ENCODE measurements around the gene UBQLN2.
"Not testable (repeated sequence)": the region's sequence is repeated elsewhere in the genome, so short reads cannot be mapped to it uniquely, and the experiment has no call there.

Gene UBQLN2

GRCh38 chrX:56563231-56564161 is at the start of gene UBQLN2:
UBQLN2 (plus strand) TSS chrX:56563627; CDS start chrX:56563874, 247 bp downstream.
- peak; percentile 61 for DNase-seq

- DNase-seq: no peak
Measured at GRCh38 chrX:56519642-56520041, 43.8 kb upstream of the UBQLN2 start.

- DNase-seq: not testable (repeated sequence)
Measured at GRCh38 chrX:56529482-56530007, 33.9 kb upstream of the UBQLN2 start.

DNA sequence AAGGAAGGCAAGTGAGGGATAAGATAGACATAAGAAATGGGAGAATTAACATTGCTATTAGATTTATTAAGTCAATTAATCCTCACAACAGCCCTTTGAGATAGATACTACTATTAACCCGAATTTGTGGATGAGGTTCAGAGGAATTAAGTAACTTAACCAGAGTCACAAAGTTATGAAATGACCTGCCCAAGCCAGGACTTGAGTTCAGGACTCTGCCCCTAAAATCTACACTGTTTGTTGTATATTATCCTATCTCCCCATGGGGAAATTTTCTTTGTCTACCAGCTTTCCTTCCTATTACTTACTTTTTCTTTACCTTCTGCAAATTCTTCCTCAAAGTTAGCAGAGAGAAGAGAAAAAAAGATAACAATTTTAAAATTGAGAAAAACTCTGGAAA is 33.4 kb upstream of the UBQLN2 start:
- no peak for DNase-seq

DNA sequence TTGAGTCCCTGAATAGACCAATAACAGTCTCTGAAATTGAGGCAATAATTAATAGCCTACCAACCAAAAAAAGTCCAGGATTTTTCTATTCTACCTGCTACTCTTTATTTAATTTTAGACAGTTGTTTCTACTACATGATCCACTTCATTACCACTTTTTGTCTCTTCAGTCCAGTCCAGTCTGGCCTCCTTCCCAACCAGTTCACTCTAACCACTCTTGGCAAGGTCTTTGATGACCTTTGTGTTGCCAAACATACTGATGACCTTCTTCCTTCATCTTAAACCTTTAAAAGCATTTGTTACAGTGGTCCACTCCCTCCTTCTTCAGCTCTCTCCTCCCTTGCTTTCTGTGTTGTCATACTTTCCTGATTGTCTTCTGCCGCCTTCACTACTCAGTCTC is 12.8 kb upstream of the UBQLN2 start:
- no peak for DNase-seq

DNA sequence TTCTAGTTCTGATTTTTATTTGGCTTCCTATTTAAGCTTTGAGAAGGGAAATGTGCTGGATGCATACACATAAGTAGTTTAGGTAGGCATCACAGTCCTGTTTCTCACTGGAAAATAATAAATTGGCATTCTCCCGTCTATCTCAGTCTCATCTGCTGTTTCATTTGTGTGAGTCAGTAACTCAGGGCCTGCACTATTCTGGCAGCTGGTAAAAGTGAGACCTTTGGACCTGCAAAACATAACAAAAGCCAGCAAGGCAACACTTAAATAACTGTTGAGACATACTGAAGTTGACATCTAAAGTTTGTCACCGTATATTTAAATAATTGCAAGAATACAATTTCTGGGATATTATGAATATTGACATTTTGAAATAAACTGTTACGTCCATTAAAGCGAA is 8.6 kb upstream of the UBQLN2 start:
- no peak for DNase-seq

DNA sequence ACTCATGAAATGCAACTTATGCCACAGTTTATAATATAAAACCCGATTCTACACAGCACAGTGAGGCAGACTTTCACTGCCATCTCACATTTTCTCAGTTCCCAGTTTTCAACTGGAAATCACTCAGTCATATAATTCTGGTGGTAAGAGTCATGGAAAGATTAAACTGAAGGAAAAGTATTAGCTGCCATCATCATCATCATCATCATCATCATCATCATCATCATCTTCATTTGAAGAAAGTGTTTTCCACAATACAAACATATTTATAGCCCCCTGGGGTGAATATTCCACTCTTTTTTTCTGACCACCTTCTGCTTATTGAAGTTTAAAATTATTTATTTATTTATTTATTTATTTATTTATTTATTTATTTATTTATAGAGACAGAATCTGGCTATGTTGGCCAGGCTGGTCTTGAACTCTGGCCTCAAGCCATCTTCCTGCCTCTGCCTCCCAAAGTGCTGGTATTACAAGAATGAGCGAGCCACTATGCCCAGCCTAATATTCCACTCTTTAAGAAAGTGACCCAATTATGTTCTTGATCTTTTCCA is 6.0 kb upstream of the UBQLN2 start:
- no peak for DNase-seq

DNA sequence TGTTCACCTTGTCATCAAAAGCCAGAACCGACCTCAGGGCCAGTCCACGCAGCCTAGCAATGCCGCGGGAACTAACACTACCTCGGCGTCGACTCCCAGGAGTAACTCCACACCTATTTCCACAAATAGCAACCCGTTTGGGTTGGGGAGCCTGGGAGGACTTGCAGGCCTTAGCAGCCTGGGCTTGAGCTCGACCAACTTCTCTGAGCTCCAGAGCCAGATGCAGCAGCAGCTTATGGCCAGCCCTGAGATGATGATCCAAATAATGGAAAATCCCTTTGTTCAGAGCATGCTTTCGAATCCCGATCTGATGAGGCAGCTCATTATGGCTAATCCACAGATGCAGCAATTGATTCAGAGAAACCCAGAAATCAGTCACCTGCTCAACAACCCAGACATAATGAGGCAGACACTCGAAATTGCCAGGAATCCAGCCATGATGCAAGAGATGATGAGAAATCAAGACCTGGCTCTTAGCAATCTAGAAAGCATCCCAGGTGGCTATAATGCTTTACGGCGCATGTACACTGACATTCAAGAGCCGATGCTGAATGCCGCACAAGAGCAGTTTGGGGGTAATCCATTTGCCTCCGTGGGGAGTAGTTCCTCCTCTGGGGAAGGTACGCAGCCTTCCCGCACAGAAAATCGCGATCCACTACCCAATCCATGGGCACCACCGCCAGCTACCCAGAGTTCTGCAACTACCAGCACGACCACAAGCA is 898 bp downstream of the UBQLN2 start:
- DNase-seq: no peak

- DNase-seq: peak; percentile 0
Measured at GRCh38 chrX:56564921-56565840, 1.8 kb downstream of the UBQLN2 start.

GRCh38 chrX:56569378-56570057 is 6.1 kb downstream of the UBQLN2 start:
- no peak for DNase-seq

DNA sequence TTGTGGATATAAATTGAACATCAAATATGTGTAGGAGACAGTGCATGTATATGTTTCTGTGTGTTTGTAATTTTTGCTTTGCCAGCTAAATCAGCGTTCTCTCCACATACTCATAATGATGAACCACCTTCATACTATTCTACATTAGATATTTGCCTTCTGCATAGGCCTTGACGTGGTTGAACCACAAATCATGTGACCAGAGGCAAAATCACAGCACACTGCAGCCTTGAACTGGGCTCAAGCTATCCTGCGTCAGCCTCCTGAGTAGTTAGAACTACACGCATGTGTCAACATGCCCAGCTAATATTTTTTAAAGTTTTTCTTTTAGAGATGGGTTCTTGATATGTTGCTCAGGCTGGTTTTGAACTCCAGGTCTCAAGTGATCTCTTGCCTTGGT is 9.5 kb downstream of the UBQLN2 start:
- DNase-seq: no peak

- no peak for DNase-seq
Measured at GRCh38 chrX:56574861-56575260, 11.4 kb downstream of the UBQLN2 start.

DNA sequence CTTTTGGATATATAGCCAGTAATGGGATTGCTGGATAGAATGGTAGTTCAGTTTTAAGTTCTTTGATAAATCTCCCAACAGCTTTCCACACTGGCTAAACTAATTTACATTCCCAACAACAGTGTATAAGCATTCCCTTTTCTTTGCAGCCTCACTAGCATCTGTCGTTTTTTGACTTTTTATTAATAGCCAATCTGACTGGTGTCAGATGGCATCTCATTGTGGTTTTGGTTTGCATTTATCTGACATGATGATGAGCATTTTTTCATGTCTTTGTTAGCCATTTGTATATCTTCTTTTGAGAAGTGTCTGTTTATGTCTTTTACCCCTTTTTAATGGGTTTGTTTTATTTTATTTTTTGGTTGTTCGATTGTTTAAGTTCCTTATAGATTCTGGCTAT is 13.3 kb downstream of the UBQLN2 start:
- no peak for DNase-seq

- DNase-seq: no peak
Measured at GRCh38 chrX:56588397-56589188, 25.2 kb downstream of the UBQLN2 start.

- not testable (repeated sequence) for DNase-seq
Measured at GRCh38 chrX:56591830-56592229, 28.4 kb downstream of the UBQLN2 start.

GRCh38 chrX:56600141-56600540 is 36.7 kb downstream of the UBQLN2 start:
- DNase-seq: no peak

- no peak for DNase-seq
Measured at GRCh38 chrX:56600987-56601386, 37.6 kb downstream of the UBQLN2 start.

DNA sequence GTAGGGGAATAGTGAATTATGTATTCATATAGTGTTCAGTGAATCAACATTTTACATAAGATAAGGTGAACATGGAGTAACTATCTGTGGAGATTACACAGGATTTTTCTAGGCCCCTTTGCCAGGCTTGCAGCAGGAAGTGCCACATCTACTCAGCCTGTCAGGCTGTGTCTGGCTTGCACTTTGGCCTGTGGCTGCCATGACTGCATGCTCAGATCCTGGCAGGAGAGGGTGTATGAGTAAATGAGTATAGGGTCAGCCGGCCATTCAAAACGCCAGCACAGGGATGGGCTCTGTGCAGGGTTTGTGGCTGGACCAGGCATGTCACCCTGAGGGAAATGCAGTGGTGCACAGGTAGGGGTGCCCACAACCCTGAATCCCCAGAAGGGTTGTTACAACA is 51.9 kb downstream of the UBQLN2 start:
- DNase-seq: no peak
